Activated effector memory CD4-positive, alpha-beta T cell treated with anti-CD3 and anti-CD28 coated beads, Interleukin-2, amount 50 U/mL, for 16 hours (primary cell): ENCODE results near the gene PADI6.
A peak's percentile ranks its signal among the peaks of the same experiment; 100 is the strongest.

Experiments
- DNase-seq: peaks from one replicate; pipeline ENCODE4 v3.0.0-alpha.2; 2020

The PADI6 gene

DNA sequence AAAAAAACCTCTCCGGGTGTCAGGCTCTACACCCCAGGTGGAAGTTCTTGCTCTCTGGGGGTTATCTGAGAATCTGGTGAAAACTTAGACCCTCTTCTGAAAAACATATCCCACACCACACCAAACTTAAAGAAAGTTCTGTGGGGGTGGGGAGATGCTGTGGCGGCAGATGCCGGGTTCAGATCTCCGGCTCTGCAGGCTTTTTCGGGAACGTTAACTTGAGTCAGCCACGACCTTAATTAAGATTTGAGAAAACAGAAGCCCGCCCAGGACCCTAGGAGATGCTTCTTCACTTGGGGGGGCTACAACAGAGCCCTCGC lies 65.2 kb downstream of the PADI6 start:
- DNase-seq, result no peak

DNA sequence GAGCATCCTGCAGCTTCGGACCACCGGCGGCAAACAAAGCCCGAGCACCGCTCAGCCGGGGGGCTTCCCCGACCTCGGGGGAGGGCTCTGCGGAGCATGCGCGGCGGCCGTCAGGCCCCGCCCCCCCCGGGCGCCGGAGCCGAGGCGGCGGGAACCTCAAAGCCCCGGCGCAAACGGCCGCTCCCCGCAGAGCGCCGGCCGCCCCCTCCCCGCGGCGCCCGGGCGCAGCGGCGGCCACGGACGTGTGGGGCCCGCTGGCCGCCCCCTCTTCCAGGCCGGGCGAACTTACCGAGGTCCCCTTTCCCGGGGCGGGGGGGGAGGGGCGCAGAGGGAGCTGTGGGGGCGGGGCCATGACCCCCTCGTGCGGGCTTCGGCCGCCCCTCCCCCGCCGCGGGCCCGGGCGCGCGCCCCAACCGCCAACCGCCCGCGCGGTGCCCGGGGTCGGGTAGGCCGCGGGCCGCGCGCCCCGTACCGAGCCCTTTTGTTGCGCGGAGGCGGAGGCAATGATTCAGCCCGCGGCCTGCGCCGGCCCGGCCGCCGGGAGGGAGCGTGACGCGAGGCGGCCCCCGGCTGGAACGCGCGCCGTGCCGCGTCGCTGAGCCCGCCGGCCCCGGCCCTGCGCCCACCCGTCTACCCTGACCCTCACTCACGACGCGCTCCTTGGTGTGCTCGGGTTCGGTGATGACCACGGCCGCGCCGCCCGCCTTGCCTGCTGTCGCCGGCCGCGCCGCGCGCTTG lies 65.8 kb downstream of the PADI6 start:
- peak; percentile 85 for DNase-seq

DNA sequence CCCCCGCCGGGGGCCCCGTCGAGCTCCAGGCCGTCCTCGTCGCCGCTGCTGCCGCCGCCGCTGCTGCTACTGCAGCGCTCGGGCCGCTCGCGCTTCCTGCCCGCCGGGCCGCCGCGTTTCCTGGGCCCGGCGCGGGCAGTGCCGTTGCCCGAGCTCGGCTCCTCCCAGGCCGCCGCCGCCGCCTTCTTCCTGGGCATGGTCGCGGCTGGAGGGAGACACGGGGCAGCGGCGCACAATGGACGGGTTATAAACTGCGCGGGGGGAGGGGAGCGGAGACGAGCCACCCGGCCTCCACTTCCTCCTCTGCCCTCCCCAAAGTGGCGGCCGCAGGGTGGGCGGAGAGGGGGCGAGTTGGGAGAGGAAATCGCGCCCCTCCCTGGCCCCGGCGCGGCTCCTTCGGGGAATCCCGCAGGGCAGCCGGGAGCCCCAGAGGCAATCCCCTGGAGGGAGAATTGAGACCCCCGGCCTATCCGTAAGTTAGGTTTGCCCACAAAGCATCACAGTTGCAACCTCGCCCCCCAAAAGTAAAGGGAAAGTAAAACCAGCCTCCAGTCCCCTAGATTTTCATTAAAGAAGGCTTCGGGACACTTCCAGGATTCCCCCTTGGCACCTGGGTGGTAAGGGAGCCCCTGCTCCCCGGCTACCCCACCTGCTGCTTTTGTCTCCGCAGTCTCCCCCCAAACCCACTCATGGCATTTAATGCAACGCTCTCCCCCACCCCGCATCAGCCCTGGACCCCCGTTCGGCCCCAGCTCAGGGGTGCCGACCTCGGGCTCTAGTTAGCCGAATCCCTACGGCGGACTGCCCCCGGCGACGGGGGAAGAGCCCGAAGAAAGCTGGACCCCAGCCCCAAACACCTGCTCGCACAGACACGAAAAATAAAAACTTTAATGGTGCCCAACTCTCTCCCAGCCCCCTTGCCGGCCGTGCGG lies 66.6 kb downstream of the PADI6 start:
- peak; percentile 90 for DNase-seq

DNA sequence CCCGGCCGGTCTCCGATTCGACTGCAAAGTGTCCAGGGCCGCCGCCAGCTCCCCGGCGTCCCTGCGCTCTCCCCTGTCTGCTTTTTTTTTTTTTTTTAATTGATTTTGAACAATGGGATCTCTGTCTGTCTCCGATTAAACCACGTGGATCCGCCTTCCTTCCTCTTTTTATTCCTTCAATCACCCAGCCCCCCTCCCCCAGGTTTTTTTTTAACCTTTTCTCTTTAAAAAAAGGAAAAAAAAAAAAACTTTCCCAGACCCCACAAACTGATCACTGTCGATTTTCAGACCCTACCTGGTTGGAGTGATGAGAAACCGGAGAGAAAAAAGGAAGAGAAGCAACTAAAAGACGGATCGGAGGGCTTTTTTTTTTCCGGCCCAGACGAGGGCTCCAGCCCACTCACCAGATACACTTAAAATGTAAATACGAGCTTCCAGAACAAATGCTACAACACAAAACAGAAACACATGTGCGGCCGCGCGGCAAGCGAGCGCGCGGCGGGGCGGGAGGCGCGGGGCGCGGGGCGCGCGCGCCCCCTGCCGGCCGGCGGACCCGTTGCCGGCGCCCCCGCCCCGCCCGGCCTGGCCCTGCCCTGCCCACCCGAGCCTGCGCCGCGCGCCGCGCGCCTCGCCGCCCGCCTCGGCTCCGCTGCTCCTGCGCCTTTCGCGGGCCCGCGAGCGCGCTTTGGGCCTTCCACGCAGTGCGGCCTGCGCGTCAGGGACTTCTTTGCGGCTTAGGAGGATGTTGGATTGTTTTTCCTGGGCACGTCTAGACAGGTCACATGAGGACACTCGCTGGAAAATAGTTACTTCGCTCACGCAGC lies 67.5 kb downstream of the PADI6 start, which contains the start of gene RCC2:
TSS of gene RCC2 (minus strand) at position 428 of the 824 bp plus-strand sequence. CDS start 1,163 bp downstream, outside the sequence.
- DNase-seq, result peak; percentile 91

DNA sequence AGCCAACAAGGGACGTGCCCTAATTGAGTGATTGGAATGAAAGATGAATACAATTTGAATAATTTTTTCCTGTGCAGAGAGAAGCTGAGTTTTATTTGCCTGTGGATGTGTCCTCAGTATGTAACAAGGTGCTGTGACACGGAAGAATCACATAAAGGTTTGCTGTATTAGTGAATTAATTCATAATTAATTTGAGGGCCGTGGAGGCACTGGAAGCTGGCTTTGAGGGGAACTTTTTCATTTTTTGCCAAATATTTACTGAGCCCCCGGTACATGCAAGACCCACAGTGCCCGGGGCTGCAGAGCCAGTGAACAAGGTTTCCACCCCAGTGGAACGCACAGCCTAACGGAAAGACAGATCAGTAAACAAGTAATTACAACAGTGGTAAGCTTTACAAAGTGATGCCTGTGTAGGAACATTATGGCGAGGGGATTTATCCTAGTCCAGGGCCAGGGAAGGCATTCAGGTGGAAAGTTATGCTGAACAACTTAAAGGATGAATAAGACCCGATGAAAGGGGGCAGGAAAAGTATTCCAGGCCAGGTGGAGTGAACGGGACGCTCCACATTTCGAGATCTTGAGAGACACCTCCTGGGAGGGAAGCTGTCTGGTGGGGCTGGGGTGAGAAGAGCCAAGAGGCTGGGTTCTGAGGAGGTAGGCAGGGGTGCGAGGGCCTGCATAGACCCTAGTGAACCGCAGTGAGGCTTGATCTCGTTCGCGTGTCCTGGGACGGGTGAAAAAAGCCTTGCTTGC lies 68.3 kb downstream of the PADI6 start:
- no peak for DNase-seq

DNA sequence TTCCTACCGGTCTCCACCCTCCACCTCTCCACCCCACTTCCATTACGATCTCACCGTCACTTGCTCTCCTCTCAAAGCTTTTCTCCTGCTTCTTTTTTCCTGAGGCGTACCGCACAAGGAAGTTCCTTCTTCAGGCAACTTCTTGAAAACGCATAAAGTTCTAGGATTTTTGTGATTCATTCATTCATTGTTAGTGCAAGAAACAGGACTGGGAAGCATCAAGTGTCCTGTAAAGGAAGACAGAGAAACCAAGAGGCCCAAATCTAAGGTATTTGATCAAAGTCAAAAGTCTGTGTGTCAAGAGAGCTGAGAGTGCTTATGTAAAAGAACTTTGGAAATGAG lies 68.8 kb downstream of the PADI6 start:
- no peak for DNase-seq

DNA sequence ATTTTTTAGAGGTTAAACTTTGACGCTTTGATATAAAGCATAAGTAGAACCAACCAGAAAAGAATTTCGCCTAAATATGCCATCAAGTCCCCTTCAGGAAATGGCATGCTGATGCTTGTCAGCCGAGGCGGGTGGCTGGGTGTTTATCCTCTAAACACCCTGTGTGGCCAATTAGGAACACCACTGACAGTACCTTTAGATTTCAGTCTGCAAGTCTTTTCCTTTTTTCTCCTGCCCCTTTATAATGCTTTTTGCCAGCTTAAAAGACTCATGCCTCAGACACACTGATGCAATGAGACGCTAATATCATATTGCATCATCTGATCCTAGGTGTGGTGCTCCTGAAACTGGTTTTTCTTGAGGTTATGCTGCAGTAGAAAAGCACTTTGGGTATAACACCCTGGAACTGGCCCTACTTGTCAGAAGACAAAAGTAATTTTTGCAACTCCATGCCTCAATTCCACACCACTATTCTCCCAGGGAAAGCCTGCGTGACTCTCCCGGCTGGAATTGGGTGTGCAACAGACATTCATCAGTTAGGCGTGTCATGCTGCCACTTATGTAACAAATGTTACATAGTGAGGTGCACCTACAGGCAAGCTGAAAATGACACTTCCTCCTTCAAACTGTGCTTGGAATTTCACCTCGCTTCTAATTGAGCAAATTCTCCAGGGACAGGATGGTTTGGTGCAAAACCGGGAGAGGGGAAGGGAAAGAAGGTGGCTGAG lies 69.4 kb downstream of the PADI6 start:
- DNase-seq, result no peak

DNA sequence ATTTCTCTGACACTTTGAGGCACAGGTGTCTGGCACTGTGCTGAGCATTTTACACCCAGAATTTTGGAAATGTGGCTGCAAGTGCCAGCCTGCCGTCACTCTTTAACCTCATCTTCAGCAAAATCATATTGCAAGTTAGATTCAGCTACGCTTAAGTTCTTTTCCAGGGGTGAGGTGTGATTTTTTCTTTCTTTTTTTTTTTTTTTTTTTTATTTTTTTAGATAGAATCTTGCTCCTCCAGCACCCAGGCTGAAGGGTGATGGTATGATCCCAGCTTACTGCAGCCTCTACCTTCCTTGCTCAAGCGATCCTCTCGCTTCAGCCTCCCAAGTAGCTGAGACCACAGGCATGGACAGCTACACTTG lies 70.0 kb downstream of the PADI6 start:
- DNase-seq, result no peak

DNA sequence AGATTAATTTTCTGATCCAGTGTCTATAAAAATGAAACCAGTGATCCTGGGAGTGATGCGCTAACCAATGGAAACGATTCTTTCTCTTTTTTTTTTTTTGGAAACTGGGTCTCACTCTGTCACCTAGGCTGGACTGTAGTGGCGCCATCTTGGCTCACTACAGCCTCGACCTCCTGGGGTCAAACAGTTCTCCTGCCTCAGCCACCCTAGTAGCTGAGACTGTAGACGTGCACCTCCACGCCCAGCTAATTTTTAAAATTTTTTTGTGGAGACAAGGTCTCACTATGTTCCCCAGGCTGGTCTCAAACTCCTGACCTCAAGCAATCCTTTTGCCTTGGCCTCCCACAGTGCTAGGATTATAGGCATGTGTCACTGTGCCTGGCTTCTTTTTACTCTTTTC lies 70.8 kb downstream of the PADI6 start:
- no peak for DNase-seq

DNA sequence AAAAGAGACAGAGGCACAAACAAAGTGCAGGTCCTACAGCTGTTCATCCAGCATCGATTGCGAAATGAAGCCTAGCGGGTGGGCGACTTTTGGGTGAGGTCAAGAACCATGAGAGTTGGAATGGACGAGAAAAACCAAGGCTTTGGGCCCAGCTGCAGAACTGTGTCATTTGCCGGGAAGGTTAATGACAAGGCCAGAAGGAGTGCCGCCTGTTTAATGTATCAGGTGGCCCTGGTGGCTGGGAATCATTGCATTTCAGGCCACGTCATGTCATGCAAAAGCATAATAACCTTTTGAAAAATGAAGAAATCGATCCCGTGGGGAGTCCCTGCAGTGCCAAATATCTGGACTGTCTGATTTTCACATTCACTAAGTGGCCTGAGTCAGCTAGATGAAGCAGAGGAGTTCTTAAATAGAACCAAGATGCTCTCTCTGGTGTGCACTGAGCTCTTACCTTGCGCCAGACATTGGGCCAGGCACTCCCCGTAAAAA lies 75.6 kb downstream of the PADI6 start:
- no peak for DNase-seq
